ENCODE measurements around the gene RACK1.
"Not testable (repeated sequence)": the region's sequence is repeated elsewhere in the genome, so short reads cannot be mapped to it uniquely, and the experiment has no call there.

The RACK1 gene

GRCh38 chr5:181267291-181267904 is 23.7 kb upstream of the RACK1 start:
- not testable (repeated sequence) for H3K4me3 Mint-ChIP-seq, H3K36me3 Mint-ChIP-seq

DNA sequence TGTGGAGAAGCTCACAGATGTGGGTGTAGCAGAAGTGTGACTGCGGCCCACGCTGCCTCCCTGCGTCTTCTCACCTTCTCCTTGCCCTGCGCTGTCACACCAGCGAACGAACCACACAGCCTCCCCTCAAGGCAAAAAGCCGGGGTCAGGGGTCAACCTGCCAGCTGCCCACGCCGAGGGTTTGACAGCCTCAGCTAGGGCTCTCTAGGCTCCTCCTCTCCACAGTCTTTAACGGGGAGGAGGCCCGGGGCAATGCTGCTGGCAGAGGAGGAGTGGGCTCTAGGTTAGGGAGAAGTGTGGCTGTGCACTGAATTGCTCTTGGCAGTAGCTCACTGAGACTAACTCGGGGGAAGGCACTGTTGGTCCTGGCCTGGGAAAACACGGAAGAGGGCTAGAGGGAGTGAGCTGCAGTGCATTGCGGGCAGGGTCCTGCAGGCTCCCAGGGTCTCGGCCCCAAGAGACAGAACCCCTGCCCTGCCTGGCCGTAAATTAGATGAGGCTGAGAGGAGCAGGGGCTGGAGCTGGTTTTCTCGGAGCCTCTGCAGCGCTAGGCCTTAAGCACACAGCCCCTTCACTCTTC is 21.5 kb upstream of the RACK1 start:
- no peaks in the 10 kb centered on the region for H3K9me3 Mint-ChIP-seq
- H3K4me3 Mint-ChIP-seq: no peak overlapping the region

More at GRCh38 chr5:181267291-181267904, 23.7 kb upstream of the RACK1 start:
- DNase-seq, H3K27me3 Mint-ChIP-seq, H3K9me3 Mint-ChIP-seq, H3K4me1 Mint-ChIP-seq, H3K27ac Mint-ChIP-seq, CTCF ChIA-PET: not testable (repeated sequence)

DNA sequence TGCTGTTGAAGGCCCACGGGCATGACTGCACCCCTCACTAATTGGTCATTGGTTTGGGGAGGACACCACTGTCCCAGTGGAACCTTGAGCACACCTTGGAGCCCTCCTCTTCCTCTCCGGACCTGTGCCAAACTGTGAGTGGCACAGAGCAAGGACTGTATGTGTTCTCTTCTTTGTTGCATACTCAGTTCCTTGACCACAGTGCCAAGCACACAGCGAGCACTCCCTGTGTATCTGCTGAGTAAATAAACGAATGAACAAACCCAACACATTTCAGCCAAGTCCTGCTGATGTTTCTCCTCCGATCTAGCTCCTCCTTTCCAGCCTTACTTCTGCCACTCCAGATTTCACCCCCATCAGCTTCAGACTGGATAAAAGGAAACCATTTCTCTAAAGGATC is 19.9 kb upstream of the RACK1 start:
- Mint-ChIP-seq H3K36me3 (peaks cover 22% of the 10 kb centered on the region), H3K4me3 (no peak overlapping the region), H3K27me3 (peaks cover 4% of the 10 kb centered on the region), H3K4me1 (peaks cover 25% of the 10 kb centered on the region), H3K9me3 (no peaks in the 10 kb centered on the region), H3K27ac (peak overlapping the region; percentile 2)
- CTCF ChIA-PET: no interaction called here
- no peak for DNase-seq

More for the DNA sequence above, 21.5 kb upstream of the RACK1 start:
- H3K36me3 Mint-ChIP-seq: peaks cover 15% of the 10 kb centered on the region
- H3K27ac Mint-ChIP-seq: no peak overlapping the region
- peaks cover 11% of the 10 kb centered on the region for H3K4me1 Mint-ChIP-seq
- CTCF ChIA-PET: interaction anchor here (0.9 to 1.1 kb wide), 2 partner anchors 81 to 92 kb away, joined by 3 read pairs; no protein-coding TSS in a partner anchor
- peaks cover 4% of the 10 kb centered on the region for H3K27me3 Mint-ChIP-seq
- no peak for DNase-seq

DNA sequence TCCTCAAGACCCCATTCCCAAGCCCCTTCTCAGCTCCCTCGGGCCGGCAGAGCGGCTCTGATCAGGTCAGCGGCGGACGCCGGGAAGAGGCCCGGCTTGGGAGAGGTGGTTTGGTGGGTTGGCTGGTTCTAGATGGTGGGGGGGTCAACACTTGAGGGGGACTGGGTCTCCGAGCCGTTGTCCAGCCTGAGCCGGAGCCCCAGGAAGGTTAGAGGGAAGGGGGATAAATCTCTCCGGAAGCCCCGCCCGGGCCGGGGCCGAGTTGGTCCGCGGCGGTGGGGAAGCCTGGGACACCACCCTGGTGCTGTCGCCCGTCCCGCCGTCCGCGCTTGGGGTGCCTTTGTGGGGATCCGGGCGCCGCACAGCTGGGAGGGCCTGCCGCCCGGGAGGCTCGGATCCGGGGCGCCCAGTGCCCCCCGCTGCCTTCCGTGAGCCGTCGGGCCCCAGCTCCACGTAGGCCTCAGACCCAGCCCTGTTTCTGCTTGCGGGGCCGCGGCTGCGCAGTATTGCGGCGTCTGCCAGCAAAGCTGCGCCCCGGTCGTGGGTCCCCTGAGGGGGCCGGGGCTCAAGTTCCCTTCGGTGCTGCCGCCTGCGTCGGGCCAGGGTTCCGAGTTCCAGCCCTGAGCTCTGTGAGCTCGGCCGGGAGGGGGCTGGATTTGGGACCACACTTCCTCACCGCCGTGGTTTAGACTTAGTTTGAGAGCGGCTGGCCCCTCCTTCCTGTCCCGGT is 17.8 kb upstream of the RACK1 start:
- peaks cover 37% of the 10 kb centered on the region for H3K36me3 Mint-ChIP-seq
- peak; percentile 86 for DNase-seq
- peaks cover 45% of the 10 kb centered on the region for H3K4me1 Mint-ChIP-seq
- H3K4me3 Mint-ChIP-seq: peak overlapping the region; percentile 94
- CTCF ChIA-PET: interaction anchor here (0.6 to 0.9 kb wide), 2 partner anchors 15 to 96 kb away, joined by 3 to 6 read pairs; no protein-coding TSS in a partner anchor
- H3K27me3 Mint-ChIP-seq: peaks cover 4% of the 10 kb centered on the region
- H3K9me3 Mint-ChIP-seq: no peaks in the 10 kb centered on the region
- H3K27ac Mint-ChIP-seq: peak overlapping the region; percentile 99

- Mint-ChIP-seq H3K27ac (peak within 1 kb of the TSS; percentile 99), H3K4me3 (peak within 1 kb of the TSS; percentile 94), H3K9me3 (no peaks in the 10 kb centered on the region), H3K4me1 (peaks cover 51% of the 10 kb centered on the region), H3K27me3 (peaks cover 4% of the 10 kb centered on the region), H3K36me3 (peaks cover 37% of the 10 kb centered on the region)
- DNase-seq: peak; percentile 95
- CTCF ChIA-PET: interaction anchor here (0.6 to 1.0 kb wide), 4 partner anchors 11 to 95 kb away, joined by 3 to 6 read pairs (median 4); no protein-coding TSS in a partner anchor
Measured at GRCh38 chr5:181260720-181261319, 17.1 kb upstream of the RACK1 start, which contains the start of gene TRIM52. Gene TRIM52 (minus strand): TSS chr5:181261143. CDS start chr5:181260813, 330 bp downstream.

- H3K27ac Mint-ChIP-seq: peak overlapping the region; percentile 99
- CTCF ChIA-PET: interaction anchor here (1.0 kb wide), 2 partner anchors 11 to 21 kb away, joined by 3 to 4 read pairs; no protein-coding TSS in a partner anchor
- peaks cover 4% of the 10 kb centered on the region for H3K27me3 Mint-ChIP-seq
- peaks cover 41% of the 10 kb centered on the region for H3K36me3 Mint-ChIP-seq
- H3K9me3 Mint-ChIP-seq: no peaks in the 10 kb centered on the region
- DNase-seq: no peak
- H3K4me1 Mint-ChIP-seq: peaks cover 58% of the 10 kb centered on the region
- peak overlapping the region; percentile 94 for H3K4me3 Mint-ChIP-seq
Measured at GRCh38 chr5:181259974-181260719, 16.4 kb upstream of the RACK1 start.

- Mint-ChIP-seq H3K36me3 (peaks cover 46% of the 10 kb centered on the region), H3K9me3 (no peaks in the 10 kb centered on the region), H3K27ac (peak overlapping the region; percentile 66), H3K4me1 (peaks cover 63% of the 10 kb centered on the region), H3K27me3 (peaks cover 4% of the 10 kb centered on the region), H3K4me3 (peak overlapping the region; percentile 94)
- no peak for DNase-seq
- CTCF ChIA-PET: no interaction called here
Measured at GRCh38 chr5:181259283-181259682, 15.6 kb upstream of the RACK1 start.

- Mint-ChIP-seq H3K4me3 (peak overlapping the region; percentile 94), H3K4me1 (peaks cover 62% of the 10 kb centered on the region), H3K9me3 (no peaks in the 10 kb centered on the region), H3K27me3 (peaks cover 4% of the 10 kb centered on the region), H3K36me3 (peaks cover 46% of the 10 kb centered on the region), H3K27ac (peak overlapping the region; percentile 66)
- CTCF ChIA-PET: no interaction called here
- no peak for DNase-seq
Measured at GRCh38 chr5:181258576-181258975, 14.9 kb upstream of the RACK1 start.

- Mint-ChIP-seq H3K9me3 (no peaks in the 10 kb centered on the region), H3K4me1 (peaks cover 70% of the 10 kb centered on the region), H3K27ac (no peak overlapping the region), H3K27me3 (peaks cover 4% of the 10 kb centered on the region), H3K36me3 (peaks cover 52% of the 10 kb centered on the region), H3K4me3 (no peak overlapping the region)
- CTCF ChIA-PET: interaction anchor here (1.0 to 1.3 kb wide), 2 partner anchors 71 to 83 kb away, joined by 3 read pairs; no protein-coding TSS in a partner anchor
- DNase-seq: no peak
Measured at GRCh38 chr5:181255836-181256578, 12.3 kb upstream of the RACK1 start.

DNA sequence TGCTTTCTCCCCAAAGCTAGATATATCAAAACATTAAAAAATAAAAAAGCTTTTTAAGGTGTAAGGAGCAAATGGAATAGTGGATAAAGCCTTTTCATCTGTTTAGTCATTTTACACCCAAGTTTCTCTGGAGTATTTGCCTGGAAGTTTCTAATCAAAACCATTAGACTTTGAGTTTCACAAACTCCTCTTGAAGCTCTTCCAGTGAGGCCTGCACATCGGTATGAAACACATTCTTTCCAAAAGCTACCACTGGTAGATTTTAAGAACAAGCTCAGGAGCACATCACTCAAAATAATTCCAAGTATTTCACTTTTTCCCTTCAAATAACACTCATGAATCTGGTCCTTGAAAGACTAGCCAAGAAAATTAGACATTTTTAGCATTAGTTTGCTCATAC is 11.6 kb upstream of the RACK1 start:
- H3K36me3 Mint-ChIP-seq: peaks cover 46% of the 10 kb centered on the region
- CTCF ChIA-PET: interaction anchor here (1.3 kb wide), 1 partner anchor 82 kb away, joined by 3 read pairs; no protein-coding TSS in a partner anchor
- H3K9me3 Mint-ChIP-seq: no peaks in the 10 kb centered on the region
- H3K27ac Mint-ChIP-seq: no peak overlapping the region
- no peak overlapping the region for H3K4me3 Mint-ChIP-seq
- H3K4me1 Mint-ChIP-seq: peaks cover 73% of the 10 kb centered on the region
- H3K27me3 Mint-ChIP-seq: no peaks in the 10 kb centered on the region
- no peak for DNase-seq

DNA sequence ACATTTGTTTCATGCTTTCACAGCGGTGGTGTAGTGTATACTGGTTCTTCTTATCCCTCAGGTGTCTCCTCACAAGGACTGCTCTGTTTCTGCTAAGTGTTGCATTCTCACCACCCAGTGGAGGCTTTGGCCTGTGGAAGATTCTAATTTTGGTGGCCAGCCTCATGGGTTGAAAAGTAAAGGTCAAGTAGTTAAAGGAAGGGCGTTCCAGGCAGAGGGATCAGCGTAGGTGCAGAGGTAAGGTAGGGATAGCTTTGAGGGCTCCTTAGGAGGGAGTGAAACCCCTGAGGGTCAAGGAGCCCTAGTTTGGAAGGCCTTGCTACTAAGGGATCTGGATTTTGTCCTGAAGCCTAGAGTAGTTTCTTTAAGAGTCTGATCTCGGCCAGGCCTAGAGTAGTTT is 4.6 kb upstream of the RACK1 start:
- no peak for DNase-seq
- Mint-ChIP-seq H3K27ac (peak overlapping the region; percentile 95), H3K27me3 (no peaks in the 10 kb centered on the region), H3K4me3 (peak overlapping the region; percentile 98), H3K4me1 (peaks cover 67% of the 10 kb centered on the region), H3K36me3 (peaks cover 24% of the 10 kb centered on the region), H3K9me3 (no peaks in the 10 kb centered on the region)
- CTCF ChIA-PET: no interaction called here

- Mint-ChIP-seq H3K9me3 (no peaks in the 10 kb centered on the region), H3K27me3 (no peaks in the 10 kb centered on the region), H3K36me3 (peaks cover 36% of the 10 kb centered on the region), H3K4me1 (peaks cover 77% of the 10 kb centered on the region), H3K27ac (peak overlapping the region; percentile 95), H3K4me3 (peak overlapping the region; percentile 98)
- CTCF ChIA-PET: interaction anchor here (0.9 to 2.7 kb wide), 4 partner anchors 15 to 39 kb away, joined by 3 to 10 read pairs (median 6); no protein-coding TSS in a partner anchor
- peak; percentile 86 for DNase-seq
Measured at GRCh38 chr5:181246276-181247049, 2.8 kb upstream of the RACK1 start.
